ENCODE measurements around the gene PER2. TPM values are rescaled to one million over a fixed set of nuclear protein-coding genes. Genes with fewer than 3 reads are reported as not detected.

Gene PER2
- total RNA-seq, 1 experiment from 2014 or later = 23.3 TPM

DNA sequence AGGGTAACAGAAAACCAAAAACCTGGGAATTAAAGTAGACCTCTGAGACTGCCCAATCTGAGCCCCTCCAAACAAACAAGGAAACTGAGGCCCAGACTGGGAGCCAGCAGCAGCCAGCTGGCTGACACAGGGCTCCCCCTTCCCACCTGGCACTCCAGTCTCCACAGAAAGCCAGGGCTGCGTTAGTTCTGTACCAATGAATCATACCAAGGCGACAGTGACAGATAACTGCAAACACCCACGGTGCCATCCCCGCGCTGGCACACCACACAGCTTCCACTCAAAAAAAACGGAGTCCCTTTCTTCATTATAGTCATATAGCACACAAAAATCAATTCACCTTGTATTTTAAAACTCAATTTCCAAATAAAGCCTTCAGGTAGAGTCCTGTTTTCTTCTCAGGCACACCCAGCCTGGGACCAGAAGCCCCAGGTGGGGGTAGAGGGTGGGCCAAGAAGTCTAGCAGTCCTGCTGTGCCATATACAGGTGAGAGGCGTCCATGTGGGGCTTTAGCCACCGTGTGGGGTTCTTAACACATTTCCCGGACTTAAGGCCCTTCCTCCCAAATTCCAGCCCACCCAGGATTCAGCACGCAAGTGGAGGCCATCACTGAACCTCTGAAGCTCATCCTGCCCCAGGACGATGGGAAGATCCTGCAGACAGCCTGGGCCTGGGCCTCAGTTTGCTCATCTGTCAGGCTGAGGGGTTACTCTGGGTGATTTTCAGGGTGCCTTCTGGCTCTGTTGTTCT is 1.2 kb downstream of the PER2 start:
- H2AFZ ChIP-seq (ENCODE audit: low read length) = no peak overlapping the region
- H3K9me3 ChIP-seq (ENCODE audit: low read length) = no peaks in the 10 kb centered on the region
- H3K27ac ChIP-seq (ENCODE audit: low read length) = no peak overlapping the region
- H3K36me3 ChIP-seq (ENCODE audit: insufficient read depth, low read length) = no peaks in the 10 kb centered on the region
- H3K4me1 ChIP-seq (ENCODE audit: low read length) = peaks cover 55% of the 10 kb centered on the region
- DNase-seq = no peak
- peaks cover 62% of the 10 kb centered on the region for H3K79me2 ChIP-seq (ENCODE audit: low read length)
- H3K4me2 ChIP-seq (ENCODE audit: low read depth, low read length, poor library complexity, severe bottlenecking) = peak overlapping the region; percentile 87
- peak overlapping the region; percentile 91 for H3K9ac ChIP-seq (ENCODE audit: low read length)
- H3K4me3 ChIP-seq (ENCODE audit: low read length) = peak overlapping the region; percentile 87
- H3K27me3 ChIP-seq (ENCODE audit: low read length) = no peaks in the 10 kb centered on the region
- peaks cover 35% of the 10 kb centered on the region for H4K20me1 ChIP-seq (ENCODE audit: insufficient read depth, low read depth, low read length)
- H3K9me2 ChIP-seq (replicated peaks; ENCODE audit: insufficient read depth, low read length) = no peaks in the 10 kb centered on the region

DNA sequence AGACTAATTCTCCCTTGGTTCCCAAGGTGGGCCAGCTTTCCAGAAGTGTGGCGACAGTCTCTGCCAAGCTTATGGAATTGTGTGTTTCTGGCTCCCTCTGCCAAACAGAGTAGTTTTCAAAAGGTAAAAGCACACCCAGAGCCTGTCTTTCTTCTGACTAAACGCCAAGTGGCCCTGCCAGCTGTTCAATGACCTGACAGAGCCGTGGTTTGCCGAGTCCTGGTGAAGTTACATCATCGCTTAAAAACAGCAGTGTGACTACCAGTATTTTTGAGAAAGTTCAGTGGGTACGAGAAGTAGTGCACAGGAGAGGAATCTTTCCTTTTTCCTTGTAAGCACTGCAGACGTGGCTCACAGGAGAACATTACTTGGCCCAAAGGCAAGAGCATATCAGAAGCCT is 1.9 kb downstream of the PER2 start:
- Histone ChIP-seq H2AFZ (ENCODE audit: low read length) (no peak overlapping the region), H3K4me1 (ENCODE audit: low read length) (peaks cover 60% of the 10 kb centered on the region), H3K9ac (ENCODE audit: low read length) (peak overlapping the region; percentile 91), H4K20me1 (ENCODE audit: insufficient read depth, low read depth, low read length) (peaks cover 35% of the 10 kb centered on the region), H3K4me2 (ENCODE audit: low read depth, low read length, poor library complexity, severe bottlenecking) (peak overlapping the region; percentile 87), H3K9me3 (ENCODE audit: low read length) (no peaks in the 10 kb centered on the region), H3K4me3 (ENCODE audit: low read length) (peak overlapping the region; percentile 87; the same call in 1 of the 2 replicates), H3K79me2 (ENCODE audit: low read length) (peaks cover 68% of the 10 kb centered on the region), H3K27ac (ENCODE audit: low read length) (no peak overlapping the region), H3K36me3 (ENCODE audit: insufficient read depth, low read length) (no peaks in the 10 kb centered on the region), H3K9me2 (replicated peaks; ENCODE audit: insufficient read depth, low read length) (no peaks in the 10 kb centered on the region), H3K27me3 (ENCODE audit: low read length) (no peaks in the 10 kb centered on the region)
- DNase-seq = no peak

DNA sequence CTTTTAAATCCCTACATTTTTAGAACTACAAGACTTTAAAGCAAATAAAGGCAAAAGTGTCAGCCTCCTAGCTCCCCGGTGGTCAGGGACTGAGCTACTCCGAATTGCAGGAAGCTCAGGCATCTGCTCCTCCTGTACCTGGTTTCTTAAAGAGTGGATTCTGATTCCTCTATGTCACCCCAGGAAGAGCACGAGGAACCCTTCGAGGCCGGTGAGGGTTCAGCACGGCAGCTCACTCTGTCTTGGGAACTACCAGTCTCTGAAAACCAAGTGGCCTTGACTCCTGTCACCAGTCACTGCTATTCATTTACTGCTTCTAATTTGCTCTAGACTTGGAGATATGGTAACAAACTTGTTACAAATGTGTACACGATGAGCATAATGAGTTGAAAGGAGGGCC is 2.3 kb downstream of the PER2 start:
- Histone ChIP-seq H4K20me1 (ENCODE audit: insufficient read depth, low read depth, low read length) (peaks cover 35% of the 10 kb centered on the region), H2AFZ (ENCODE audit: low read length) (no peak overlapping the region), H3K4me2 (ENCODE audit: low read depth, low read length, poor library complexity, severe bottlenecking) (no peak overlapping the region), H3K4me1 (ENCODE audit: low read length) (peaks cover 61% of the 10 kb centered on the region), H3K9ac (ENCODE audit: low read length) (peak overlapping the region; percentile 12; the same call in 1 of the 2 replicates), H3K9me3 (ENCODE audit: low read length) (no peaks in the 10 kb centered on the region), H3K9me2 (replicated peaks; ENCODE audit: insufficient read depth, low read length) (no peaks in the 10 kb centered on the region), H3K79me2 (ENCODE audit: low read length) (peaks cover 72% of the 10 kb centered on the region), H3K27ac (ENCODE audit: low read length) (no peak overlapping the region), H3K4me3 (ENCODE audit: low read length) (no peak overlapping the region), H3K36me3 (ENCODE audit: insufficient read depth, low read length) (no peaks in the 10 kb centered on the region), H3K27me3 (ENCODE audit: low read length) (no peaks in the 10 kb centered on the region)
- DNase-seq = no peak

DNA sequence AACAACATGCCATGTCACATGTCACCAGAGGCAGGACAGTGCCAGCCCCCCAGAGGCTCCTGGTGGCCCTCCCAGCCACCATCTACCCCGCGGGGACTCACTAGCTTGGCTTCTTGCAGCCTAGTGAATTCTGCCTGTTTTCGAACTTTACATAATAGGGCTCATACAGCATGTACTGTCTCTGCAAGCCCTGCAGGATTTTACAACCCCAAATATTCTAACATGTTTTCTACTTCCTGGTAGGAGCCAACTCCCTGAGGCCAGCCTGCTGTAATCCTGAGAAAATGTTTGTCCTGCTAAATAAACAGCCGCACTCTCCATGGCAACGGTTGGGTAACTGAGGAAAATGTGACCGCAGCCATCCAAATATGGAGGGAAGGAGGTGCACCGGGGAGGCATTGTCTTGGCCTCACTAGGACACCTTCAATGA is 2.7 kb downstream of the PER2 start:
- H3K4me2 ChIP-seq (ENCODE audit: low read depth, low read length, poor library complexity, severe bottlenecking) = no peak overlapping the region
- H3K79me2 ChIP-seq (ENCODE audit: low read length) = peaks cover 77% of the 10 kb centered on the region
- no peak overlapping the region for H3K27ac ChIP-seq (ENCODE audit: low read length)
- no peaks in the 10 kb centered on the region for H3K9me2 ChIP-seq (replicated peaks; ENCODE audit: insufficient read depth, low read length)
- peaks cover 36% of the 10 kb centered on the region for H4K20me1 ChIP-seq (ENCODE audit: insufficient read depth, low read depth, low read length)
- no peak overlapping the region for H3K4me3 ChIP-seq (ENCODE audit: low read length)
- peaks cover 60% of the 10 kb centered on the region for H3K4me1 ChIP-seq (ENCODE audit: low read length)
- H3K9ac ChIP-seq (ENCODE audit: low read length) = no peak overlapping the region; the same call in 1 of the 2 replicates
- DNase-seq = no peak
- no peak overlapping the region for H2AFZ ChIP-seq (ENCODE audit: low read length)
- no peaks in the 10 kb centered on the region for H3K27me3 ChIP-seq (ENCODE audit: low read length)
- no peaks in the 10 kb centered on the region for H3K36me3 ChIP-seq (ENCODE audit: insufficient read depth, low read length)
- no peaks in the 10 kb centered on the region for H3K9me3 ChIP-seq (ENCODE audit: low read length)

DNA sequence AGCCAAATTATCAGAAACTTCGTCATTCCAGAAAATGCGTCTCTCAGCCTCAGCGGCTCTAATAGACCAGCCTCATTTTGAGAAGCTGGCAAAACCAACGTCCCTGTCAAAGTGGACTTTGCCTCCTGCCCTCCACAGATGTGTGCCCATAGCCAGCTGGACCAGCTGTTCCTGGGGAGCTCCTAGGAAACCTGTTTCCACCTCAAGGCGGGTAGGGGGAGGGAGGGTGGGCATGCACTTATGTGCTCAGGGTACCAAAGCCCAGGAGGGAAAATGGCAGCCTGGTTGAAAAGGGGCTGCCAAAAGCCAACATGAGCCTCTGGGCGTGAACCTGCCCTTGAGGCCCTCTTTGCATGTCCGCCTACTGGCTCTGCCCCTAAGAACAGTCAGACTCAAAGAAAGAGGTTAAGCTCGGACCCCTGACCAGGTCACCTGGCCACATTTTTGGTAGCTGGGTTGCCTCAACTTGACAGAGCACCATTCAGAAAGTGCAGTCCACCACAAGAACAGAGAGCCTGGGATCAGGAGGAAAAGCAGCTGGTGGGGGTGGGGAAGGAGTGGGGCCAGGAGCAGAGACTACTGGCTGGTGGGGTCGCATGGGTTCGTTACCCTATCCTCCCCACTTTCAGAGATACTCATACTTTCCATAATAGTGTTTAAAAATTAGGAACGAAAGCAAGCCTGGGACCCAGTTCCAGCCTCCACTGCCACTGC is 3.5 kb downstream of the PER2 start:
- H3K9ac ChIP-seq (ENCODE audit: low read length) = no peak overlapping the region
- H3K9me2 ChIP-seq (replicated peaks; ENCODE audit: insufficient read depth, low read length) = no peaks in the 10 kb centered on the region
- H4K20me1 ChIP-seq (ENCODE audit: insufficient read depth, low read depth, low read length) = peaks cover 43% of the 10 kb centered on the region
- no peak overlapping the region for H3K4me2 ChIP-seq (ENCODE audit: low read depth, low read length, poor library complexity, severe bottlenecking)
- no peaks in the 10 kb centered on the region for H3K27me3 ChIP-seq (ENCODE audit: low read length)
- no peaks in the 10 kb centered on the region for H3K36me3 ChIP-seq (ENCODE audit: insufficient read depth, low read length)
- peaks cover 84% of the 10 kb centered on the region for H3K79me2 ChIP-seq (ENCODE audit: low read length)
- no peak overlapping the region for H2AFZ ChIP-seq (ENCODE audit: low read length)
- no peak for DNase-seq
- H3K4me3 ChIP-seq (ENCODE audit: low read length) = no peak overlapping the region
- H3K9me3 ChIP-seq (ENCODE audit: low read length) = no peaks in the 10 kb centered on the region
- no peak overlapping the region for H3K27ac ChIP-seq (ENCODE audit: low read length)
- peaks cover 53% of the 10 kb centered on the region for H3K4me1 ChIP-seq (ENCODE audit: low read length)

DNA sequence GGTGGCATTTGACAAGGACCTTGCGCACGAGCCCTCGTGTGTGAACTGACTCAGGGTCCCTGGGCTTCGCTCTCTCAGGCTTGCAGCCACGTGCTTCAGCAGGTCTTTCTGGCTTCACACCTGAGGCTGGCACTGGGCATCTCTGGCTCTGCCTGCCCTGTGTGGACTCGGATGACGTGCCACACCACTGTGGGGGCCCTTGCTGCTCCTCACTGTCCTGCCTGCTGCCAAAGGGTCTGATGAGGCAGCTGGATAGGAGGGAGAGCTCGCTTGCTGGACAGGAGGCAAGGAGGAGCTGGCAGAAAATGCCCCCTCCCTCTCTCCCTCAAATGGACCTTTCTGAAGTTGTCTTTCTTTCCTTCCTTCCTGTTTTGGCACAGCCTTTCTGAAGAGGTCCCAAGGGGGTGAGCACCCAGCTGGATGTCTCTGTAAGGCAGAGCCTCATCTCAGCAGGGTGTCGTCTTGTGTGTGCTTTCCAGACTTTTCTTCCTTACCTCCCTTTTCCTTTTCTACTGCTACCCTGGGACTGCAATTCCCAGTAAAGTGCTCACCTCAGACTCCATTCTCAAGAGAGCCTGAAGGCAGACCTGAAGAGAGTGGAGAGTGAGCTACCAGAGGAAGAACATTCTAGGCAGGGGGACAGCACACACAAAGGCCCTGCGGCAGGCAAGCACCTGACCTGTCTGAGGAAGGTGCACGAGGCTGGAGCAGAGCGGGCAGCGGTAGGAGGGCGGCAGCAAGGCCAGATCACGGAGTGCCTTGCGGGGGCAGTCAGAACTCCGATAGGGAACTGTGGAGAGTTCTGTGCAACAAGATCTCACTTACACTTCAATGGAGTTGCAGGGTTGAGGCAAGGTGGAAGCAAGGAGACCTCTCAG is 5.3 kb downstream of the PER2 start:
- peaks cover 100% of the 10 kb centered on the region for H3K79me2 ChIP-seq (ENCODE audit: low read length)
- DNase-seq = peak; percentile 66

DNA sequence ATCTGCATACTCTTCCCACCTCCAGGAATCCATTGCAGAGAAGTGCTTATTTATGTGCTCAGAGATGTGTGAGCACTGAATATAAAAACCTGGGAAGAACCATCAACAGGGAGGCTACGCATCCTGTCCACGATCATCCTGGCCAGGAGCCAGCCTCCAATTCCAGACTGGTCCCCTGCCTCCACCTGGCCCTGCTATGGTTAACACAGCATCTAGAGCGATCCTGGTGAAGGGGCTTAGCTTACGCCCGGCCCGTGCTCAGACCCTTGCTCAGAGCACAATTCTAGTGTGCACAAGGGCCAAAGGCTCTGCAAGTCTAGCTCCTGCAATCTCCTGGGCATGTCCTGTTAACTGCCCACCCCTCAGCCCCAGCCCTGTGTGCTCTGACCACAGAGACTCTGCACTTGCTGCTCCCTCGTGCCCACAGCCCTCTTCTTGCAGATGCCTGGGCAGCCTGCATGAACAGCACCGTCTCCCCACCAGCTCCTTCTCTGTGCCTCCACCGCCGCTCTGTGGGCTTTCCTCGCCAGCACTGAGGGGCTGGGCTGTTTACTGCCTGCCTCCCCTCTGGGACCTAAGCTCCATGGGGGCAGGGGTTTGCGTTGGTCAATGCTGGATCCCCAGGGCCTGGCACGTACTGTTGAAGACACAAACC is 6.5 kb downstream of the PER2 start:
- Histone ChIP-seq H3K4me2 (ENCODE audit: low read depth, low read length, poor library complexity, severe bottlenecking) (no peak overlapping the region), H3K9me3 (ENCODE audit: low read length) (no peaks in the 10 kb centered on the region), H3K79me2 (ENCODE audit: low read length) (peaks cover 98% of the 10 kb centered on the region), H3K4me1 (ENCODE audit: low read length) (peaks cover 40% of the 10 kb centered on the region), H3K9me2 (replicated peaks; ENCODE audit: insufficient read depth, low read length) (no peaks in the 10 kb centered on the region), H3K9ac (ENCODE audit: low read length) (no peak overlapping the region), H3K36me3 (ENCODE audit: insufficient read depth, low read length) (no peaks in the 10 kb centered on the region; the same call in 1 of the 2 replicates), H3K4me3 (ENCODE audit: low read length) (no peak overlapping the region), H2AFZ (ENCODE audit: low read length) (no peak overlapping the region), H3K27ac (ENCODE audit: low read length) (no peak overlapping the region), H4K20me1 (ENCODE audit: insufficient read depth, low read depth, low read length) (peaks cover 47% of the 10 kb centered on the region), H3K27me3 (ENCODE audit: low read length) (no peaks in the 10 kb centered on the region)
- no peak for DNase-seq

More for the DNA sequence above, 5.3 kb downstream of the PER2 start:
- no peak overlapping the region for H3K9ac ChIP-seq (ENCODE audit: low read length)
- H3K4me2 ChIP-seq (ENCODE audit: low read depth, low read length, poor library complexity, severe bottlenecking) = peak overlapping the region; percentile 14
- peaks cover 53% of the 10 kb centered on the region for H4K20me1 ChIP-seq (ENCODE audit: insufficient read depth, low read depth, low read length)
- H3K9me2 ChIP-seq (replicated peaks; ENCODE audit: insufficient read depth, low read length) = no peaks in the 10 kb centered on the region
- H3K4me3 ChIP-seq (ENCODE audit: low read length) = no peak overlapping the region
- H3K4me1 ChIP-seq (ENCODE audit: low read length) = peaks cover 46% of the 10 kb centered on the region
- no peaks in the 10 kb centered on the region for H3K27me3 ChIP-seq (ENCODE audit: low read length)
- H3K27ac ChIP-seq (ENCODE audit: low read length) = no peak overlapping the region
- H3K9me3 ChIP-seq (ENCODE audit: low read length) = no peaks in the 10 kb centered on the region
- H3K36me3 ChIP-seq (ENCODE audit: insufficient read depth, low read length) = no peaks in the 10 kb centered on the region
- H2AFZ ChIP-seq (ENCODE audit: low read length) = no peak overlapping the region
